ENCODE measurements around the gene DOCK11. TPM values are rescaled to one million over a fixed set of nuclear protein-coding genes. Genes with fewer than 3 reads are reported as not detected.
"Not testable (repeated sequence)": the region's sequence is repeated elsewhere in the genome, so short reads cannot be mapped to it uniquely, and the experiment has no call there.

DOCK11 gene
- total RNA-seq, 1 donor from 2014 or later: 30.2 TPM

GRCh38 chrX:118730500-118731247 is 235.1 kb downstream of the DOCK11 start:
- no peak for DNase-seq (ENCODE audit: low read depth)

DNA sequence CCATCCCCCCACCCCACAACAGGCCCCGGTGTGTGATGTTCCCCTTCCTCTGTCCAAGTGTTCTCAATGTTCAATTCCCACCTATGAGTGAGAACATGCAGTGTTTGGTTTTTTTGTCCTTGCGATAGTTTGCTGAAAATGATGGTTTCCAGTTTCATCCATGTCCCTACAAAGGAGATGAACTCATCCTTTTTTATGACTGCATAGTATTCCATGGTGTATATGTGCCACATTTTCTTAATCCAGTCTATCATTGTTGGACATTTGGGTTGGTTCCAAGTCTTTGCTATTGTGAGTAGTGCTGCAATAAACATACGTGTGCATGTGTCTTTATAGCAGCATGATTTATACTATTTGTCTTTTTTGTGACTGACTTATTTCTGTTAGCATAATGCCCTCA is 236.9 kb downstream of the DOCK11 start:
- DNase-seq (ENCODE audit: low read depth): not testable (repeated sequence)

- no peak for DNase-seq (ENCODE audit: low read depth)
Observed at GRCh38 chrX:118734909-118735308, 239.3 kb downstream of the DOCK11 start.

Other genes starting within 250 kb of the DOCK11 start
- gene WDR44, start 149.7 kb upstream of the DOCK11 start, total RNA-seq: 12.6 and 18.5 TPM in 2 replicates
- 45.3 and 49.7 TPM in 2 replicates for gene IL13RA1, start 231.8 kb downstream of the DOCK11 start, total RNA-seq

All from myocyte (in vitro differentiated cells).